GM23338 (cell line): ENCODE measurements around the gene SMIM30.

Source experiments
- CREB1 ChIP-seq: fragments of 250-450 bp; sonication (Bioruptor Pico); IDR thresholded peaks from 2 replicates; pipeline ENCODE4 v1.5.0; 2020; ENCODE audit warnings: low read depth, mild to moderate bottlenecking, moderate library complexity
- EZH2 ChIP-seq: fragments of 200-600 bp; sonication (generic); IDR thresholded peaks from one replicate; pipeline ENCODE4 v1.8.0; 2017; ENCODE audit warnings: antibody characterized with exemption, mild to moderate bottlenecking, low read depth; ENCODE audit not compliant: unreplicated experiment
- EZH2phosphoT487 ChIP-seq: fragments of 200-600 bp; sonication (generic); IDR thresholded peaks from one replicate; pipeline ENCODE4 v1.8.1; 2018; ENCODE audit warnings: antibody characterized with exemption; ENCODE audit not compliant: unreplicated experiment
- JUNB ChIP-seq: IDR thresholded peaks from one replicate; pipeline ENCODE4 v1.6.1; 2016; ENCODE audit warnings: antibody characterized with exemption; ENCODE audit not compliant: unreplicated experiment
- NANOG ChIP-seq: IDR thresholded peaks from 2 replicates; pipeline ENCODE4 v1.6.1; 2016; ENCODE audit warnings: antibody characterized with exemption, borderline replicate concordance
- POLR2AphosphoS5 ChIP-seq: IDR thresholded peaks from 2 replicates; pipeline ENCODE4 v1.6.1; 2016; ENCODE audit warnings: antibody characterized with exemption, low read depth
- ZNF114 ChIP-seq: fragments of 250-450 bp; sonication (Bioruptor Pico); IDR thresholded peaks from 2 replicates; pipeline ENCODE4 v1.5.0; 2020; ENCODE audit warnings: mild to moderate bottlenecking, moderate library complexity
- ZNF331 ChIP-seq: fragments of 250-450 bp; sonication (Bioruptor Pico); IDR thresholded peaks from 2 replicates; pipeline ENCODE4 v1.5.0; 2020; ENCODE audit warnings: low read depth, mild to moderate bottlenecking, moderate library complexity
- TF ChIP-seq, protein P1 (sequence below), 2 experiments: fragments of 200-600 bp in 1 of 2; sonication (generic) in 1 of 2; conservative IDR thresholded peaks; 2 replicates each; pipeline versions ENCODE4 v1.5.1 to v1.6.1; 2016 to 2017; ENCODE audit warnings: antibody characterized with exemption in 2 of 2, low read depth in 2 of 2, mild to moderate bottlenecking in 2 of 2, moderate library complexity in 1 of 2
- TF ChIP-seq, protein P2 (sequence below): IDR thresholded peaks from one replicate; pipeline ENCODE4 v1.6.1; 2018; ENCODE audit warnings: antibody characterized with exemption; ENCODE audit not compliant: unreplicated experiment
- TF ChIP-seq, protein P3 (sequence below): fragments of 250-450 bp; sonication (Bioruptor Pico); IDR thresholded peaks from 2 replicates; pipeline ENCODE4 v1.5.0; 2020; ENCODE audit warnings: mild to moderate bottlenecking, moderate library complexity

DNA sequence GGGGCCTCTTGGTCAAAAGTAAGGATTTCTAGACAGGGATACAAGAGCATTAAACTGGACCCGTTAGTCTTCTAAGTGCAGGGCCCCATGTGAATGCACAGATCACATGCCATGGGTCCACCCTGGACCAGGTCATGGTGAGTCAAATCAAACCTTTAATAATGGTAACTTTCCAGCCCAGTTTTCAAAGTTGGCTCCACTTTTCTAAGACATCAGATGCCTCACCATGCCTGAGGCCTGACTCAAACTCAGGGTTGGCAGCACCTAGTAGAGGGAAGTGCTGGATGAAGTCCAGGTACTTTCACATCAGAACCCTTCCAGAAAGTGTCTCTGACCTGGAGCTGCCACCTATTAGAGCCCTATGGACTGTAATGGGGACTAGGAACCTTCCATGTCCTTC is 9.7 kb upstream of the SMIM30 start:
- TF ChIP-seq POLR2AphosphoS5: no peak
- TF ChIP-seq EZH2: no peak
- TF ChIP-seq, protein P1, sequence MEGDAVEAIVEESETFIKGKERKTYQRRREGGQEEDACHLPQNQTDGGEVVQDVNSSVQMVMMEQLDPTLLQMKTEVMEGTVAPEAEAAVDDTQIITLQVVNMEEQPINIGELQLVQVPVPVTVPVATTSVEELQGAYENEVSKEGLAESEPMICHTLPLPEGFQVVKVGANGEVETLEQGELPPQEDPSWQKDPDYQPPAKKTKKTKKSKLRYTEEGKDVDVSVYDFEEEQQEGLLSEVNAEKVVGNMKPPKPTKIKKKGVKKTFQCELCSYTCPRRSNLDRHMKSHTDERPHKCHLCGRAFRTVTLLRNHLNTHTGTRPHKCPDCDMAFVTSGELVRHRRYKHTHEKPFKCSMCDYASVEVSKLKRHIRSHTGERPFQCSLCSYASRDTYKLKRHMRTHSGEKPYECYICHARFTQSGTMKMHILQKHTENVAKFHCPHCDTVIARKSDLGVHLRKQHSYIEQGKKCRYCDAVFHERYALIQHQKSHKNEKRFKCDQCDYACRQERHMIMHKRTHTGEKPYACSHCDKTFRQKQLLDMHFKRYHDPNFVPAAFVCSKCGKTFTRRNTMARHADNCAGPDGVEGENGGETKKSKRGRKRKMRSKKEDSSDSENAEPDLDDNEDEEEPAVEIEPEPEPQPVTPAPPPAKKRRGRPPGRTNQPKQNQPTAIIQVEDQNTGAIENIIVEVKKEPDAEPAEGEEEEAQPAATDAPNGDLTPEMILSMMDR (conservative IDR thresholded peaks at IDR 0.05; ENCODE audit: low read depth in 2 of 2): no peak
- no peak for TF ChIP-seq EZH2phosphoT487
- no peak for TF ChIP-seq ZNF331 (CRISPR knock-in tag)
- no peak for TF ChIP-seq CREB1 (CRISPR knock-in tag)
- TF ChIP-seq, protein P2, sequence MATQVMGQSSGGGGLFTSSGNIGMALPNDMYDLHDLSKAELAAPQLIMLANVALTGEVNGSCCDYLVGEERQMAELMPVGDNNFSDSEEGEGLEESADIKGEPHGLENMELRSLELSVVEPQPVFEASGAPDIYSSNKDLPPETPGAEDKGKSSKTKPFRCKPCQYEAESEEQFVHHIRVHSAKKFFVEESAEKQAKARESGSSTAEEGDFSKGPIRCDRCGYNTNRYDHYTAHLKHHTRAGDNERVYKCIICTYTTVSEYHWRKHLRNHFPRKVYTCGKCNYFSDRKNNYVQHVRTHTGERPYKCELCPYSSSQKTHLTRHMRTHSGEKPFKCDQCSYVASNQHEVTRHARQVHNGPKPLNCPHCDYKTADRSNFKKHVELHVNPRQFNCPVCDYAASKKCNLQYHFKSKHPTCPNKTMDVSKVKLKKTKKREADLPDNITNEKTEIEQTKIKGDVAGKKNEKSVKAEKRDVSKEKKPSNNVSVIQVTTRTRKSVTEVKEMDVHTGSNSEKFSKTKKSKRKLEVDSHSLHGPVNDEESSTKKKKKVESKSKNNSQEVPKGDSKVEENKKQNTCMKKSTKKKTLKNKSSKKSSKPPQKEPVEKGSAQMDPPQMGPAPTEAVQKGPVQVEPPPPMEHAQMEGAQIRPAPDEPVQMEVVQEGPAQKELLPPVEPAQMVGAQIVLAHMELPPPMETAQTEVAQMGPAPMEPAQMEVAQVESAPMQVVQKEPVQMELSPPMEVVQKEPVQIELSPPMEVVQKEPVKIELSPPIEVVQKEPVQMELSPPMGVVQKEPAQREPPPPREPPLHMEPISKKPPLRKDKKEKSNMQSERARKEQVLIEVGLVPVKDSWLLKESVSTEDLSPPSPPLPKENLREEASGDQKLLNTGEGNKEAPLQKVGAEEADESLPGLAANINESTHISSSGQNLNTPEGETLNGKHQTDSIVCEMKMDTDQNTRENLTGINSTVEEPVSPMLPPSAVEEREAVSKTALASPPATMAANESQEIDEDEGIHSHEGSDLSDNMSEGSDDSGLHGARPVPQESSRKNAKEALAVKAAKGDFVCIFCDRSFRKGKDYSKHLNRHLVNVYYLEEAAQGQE: no peak
- TF ChIP-seq JUNB: no peak
- TF ChIP-seq, protein P3, sequence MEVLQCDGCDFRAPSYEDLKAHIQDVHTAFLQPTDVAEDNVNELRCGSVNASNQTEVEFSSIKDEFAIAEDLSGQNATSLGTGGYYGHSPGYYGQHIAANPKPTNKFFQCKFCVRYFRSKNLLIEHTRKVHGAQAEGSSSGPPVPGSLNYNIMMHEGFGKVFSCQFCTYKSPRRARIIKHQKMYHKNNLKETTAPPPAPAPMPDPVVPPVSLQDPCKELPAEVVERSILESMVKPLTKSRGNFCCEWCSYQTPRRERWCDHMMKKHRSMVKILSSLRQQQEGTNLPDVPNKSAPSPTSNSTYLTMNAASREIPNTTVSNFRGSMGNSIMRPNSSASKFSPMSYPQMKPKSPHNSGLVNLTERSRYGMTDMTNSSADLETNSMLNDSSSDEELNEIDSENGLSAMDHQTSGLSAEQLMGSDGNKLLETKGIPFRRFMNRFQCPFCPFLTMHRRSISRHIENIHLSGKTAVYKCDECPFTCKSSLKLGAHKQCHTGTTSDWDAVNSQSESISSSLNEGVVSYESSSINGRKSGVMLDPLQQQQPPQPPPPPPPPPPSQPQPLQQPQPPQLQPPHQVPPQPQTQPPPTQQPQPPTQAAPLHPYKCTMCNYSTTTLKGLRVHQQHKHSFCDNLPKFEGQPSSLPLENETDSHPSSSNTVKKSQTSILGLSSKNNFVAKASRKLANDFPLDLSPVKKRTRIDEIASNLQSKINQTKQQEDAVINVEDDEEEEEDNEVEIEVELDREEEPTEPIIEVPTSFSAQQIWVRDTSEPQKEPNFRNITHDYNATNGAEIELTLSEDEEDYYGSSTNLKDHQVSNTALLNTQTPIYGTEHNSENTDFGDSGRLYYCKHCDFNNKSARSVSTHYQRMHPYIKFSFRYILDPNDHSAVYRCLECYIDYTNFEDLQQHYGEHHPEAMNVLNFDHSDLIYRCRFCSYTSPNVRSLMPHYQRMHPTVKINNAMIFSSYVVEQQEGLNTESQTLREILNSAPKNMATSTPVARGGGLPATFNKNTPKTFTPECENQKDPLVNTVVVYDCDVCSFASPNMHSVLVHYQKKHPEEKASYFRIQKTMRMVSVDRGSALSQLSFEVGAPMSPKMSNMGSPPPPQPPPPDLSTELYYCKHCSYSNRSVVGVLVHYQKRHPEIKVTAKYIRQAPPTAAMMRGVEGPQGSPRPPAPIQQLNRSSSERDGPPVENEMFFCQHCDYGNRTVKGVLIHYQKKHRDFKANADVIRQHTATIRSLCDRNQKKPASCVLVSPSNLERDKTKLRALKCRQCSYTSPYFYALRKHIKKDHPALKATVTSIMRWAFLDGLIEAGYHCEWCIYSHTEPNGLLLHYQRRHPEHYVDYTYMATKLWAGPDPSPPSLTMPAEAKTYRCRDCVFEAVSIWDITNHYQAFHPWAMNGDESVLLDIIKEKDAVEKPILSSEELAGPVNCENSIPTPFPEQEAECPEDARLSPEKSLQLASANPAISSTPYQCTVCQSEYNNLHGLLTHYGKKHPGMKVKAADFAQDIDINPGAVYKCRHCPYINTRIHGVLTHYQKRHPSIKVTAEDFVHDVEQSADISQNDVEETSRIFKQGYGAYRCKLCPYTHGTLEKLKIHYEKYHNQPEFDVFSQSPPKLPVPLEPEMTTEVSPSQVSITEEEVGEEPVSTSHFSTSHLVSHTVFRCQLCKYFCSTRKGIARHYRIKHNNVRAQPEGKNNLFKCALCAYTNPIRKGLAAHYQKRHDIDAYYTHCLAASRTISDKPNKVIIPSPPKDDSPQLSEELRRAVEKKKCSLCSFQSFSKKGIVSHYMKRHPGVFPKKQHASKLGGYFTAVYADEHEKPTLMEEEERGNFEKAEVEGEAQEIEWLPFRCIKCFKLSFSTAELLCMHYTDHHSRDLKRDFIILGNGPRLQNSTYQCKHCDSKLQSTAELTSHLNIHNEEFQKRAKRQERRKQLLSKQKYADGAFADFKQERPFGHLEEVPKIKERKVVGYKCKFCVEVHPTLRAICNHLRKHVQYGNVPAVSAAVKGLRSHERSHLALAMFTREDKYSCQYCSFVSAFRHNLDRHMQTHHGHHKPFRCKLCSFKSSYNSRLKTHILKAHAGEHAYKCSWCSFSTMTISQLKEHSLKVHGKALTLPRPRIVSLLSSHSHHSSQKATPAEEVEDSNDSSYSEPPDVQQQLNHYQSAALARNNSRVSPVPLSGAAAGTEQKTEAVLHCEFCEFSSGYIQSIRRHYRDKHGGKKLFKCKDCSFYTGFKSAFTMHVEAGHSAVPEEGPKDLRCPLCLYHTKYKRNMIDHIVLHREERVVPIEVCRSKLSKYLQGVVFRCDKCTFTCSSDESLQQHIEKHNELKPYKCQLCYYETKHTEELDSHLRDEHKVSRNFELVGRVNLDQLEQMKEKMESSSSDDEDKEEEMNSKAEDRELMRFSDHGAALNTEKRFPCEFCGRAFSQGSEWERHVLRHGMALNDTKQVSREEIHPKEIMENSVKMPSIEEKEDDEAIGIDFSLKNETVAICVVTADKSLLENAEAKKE (CRISPR knock-in tag): no peak
- TF ChIP-seq ZNF114 (CRISPR knock-in tag): no peak
- TF ChIP-seq NANOG: no peak
